Stimulated activated CD8-positive, alpha-beta memory T cell treated with anti-CD3 and anti-CD28 coated beads, Interleukin-7, amount 100 ng/mL, for 48 hours (primary cell): ENCODE measurements around the gene AKT1.
A peak's percentile ranks its signal among the peaks of the same experiment; 100 is the strongest.

Experiments used
- DNase-seq, 2 donors: peaks; one replicate each; pipeline ENCODE4 v3.0.0-alpha.2; 2020; ENCODE audit warnings: low read depth in 1 of 2; ENCODE audit errors: extremely low read depth in 1 of 2

The AKT1 gene

DNA sequence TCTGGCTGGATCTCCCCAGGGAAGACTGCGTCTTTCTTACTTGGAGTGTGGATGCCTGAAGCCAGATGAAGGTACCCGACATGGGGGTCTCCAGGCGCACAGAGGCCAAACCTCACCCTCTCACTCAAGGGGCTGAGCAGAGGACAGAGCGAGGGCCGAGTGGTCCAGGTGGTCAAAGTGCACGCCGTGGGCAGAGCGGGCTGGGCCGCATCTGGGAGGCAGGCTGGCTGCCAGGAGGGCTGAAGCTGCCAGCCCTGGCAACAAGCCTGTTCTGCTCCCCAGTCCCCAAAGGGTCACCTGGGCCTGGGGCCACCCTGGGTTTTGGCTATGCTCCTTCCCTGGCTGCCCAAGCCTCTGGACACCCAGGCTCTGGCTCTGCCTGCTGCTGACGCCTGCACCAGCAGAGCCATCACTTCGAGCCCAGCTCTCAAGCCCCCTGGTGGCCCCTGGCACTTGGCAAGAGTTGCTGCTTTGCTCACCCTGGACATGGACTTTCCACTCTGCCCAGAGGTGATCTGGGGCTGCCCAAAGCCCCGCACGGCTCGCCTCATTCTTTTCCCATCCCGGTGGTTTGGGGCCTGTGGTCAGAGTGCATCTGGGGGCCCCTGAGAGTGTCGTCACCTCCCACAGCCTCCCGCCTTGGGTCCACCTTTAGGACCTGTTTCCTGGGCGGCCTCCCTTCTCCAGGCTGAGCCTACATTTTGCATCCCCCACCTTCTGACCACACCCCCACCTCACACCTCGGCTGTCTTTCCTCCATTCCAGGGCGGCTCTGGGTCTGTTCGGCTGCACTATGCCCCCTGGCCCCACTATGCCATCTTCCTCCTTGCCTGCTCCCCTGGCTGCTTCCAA is 68.7 kb downstream of the AKT1 start:
- no peak for DNase-seq

GRCh38 chr14:104725772-104726548 is 69.6 kb downstream of the AKT1 start:
- DNase-seq = no peak

DNA sequence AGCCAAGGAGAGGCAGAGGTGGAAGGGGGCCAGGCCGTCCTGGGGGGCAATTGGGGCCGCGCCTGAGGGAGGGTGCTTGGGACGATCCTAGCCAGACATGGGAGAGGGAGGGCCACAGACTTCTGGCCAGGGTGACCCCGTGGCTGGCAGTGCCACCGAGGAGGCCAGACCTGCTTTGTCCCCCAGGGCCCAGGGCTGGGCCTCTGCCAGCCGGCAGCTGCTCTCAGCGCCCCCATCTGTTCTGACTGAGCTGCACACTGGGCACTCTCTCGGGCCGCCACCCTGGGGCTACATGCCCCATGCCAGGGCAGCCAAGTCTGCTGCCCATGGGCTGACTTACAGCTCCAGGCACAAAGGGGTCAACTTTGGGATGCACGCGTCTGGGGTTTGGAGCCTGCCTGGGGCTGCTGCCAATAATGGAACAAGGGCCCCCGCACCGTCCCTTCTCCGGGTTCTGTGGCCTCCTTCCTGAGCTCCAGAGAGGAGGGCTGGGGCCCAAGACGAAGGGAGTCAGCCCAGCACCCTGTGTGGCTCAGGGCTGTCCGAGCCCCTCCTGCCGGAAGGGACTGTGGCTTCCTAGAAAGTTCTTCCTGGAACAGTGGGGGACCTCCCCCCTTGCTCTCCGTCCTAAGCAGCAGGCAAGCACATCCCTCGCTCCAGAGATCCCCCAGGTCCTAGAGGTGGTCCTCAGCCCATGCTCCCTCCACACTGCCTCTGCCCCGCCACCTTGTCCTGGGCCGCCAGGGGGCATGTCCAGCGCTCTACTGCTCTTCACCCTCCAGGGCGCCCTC is 70.4 kb downstream of the AKT1 start:
- DNase-seq = no peak

GRCh38 chr14:104724407-104724980 is 71.1 kb downstream of the AKT1 start:
- DNase-seq = no peak

- DNase-seq = peak; percentile 21 to 27
Observed at GRCh38 chr14:104723651-104724406, 71.7 kb downstream of the AKT1 start, which contains the start of gene ADSS1. TSS of gene ADSS1 (plus strand) at chr14:104724229. CDS start at chr14:104724271, 42 bp downstream.

DNA sequence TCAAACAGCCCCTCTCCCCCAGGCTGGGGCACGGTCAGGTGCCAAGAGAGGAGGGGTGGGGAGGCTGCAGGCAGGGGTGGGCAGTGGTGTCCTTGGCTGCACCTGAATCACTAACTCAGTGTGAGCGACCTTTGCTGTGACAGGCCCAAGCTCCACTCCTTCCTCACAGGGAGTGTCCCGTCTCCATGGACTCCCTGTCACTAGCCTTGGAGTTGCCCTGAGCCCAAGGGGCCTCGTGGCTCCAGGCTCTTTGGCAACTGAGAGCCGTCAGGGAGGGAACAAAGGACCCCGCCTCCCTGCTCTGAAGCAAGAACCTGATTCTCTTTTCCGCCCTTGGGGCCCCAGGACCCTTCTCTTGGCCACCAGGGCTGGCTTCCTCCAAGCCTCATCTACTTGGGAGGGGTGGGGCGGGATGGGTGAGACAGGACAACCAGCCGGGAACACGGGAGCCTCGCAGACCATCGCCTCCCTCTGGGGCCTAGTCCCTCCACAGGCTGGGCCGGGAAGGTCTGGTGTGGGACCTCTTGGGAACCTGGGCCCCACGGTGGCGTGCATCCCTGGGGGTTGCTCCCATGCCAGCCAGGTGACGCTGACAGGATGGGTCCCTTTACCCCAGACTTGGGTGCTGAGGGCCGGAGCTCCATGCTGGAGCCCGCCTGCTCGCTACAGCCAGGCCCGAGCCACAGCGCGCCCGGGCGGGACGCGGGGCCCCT is 72.5 kb downstream of the AKT1 start:
- DNase-seq = no peak

DNA sequence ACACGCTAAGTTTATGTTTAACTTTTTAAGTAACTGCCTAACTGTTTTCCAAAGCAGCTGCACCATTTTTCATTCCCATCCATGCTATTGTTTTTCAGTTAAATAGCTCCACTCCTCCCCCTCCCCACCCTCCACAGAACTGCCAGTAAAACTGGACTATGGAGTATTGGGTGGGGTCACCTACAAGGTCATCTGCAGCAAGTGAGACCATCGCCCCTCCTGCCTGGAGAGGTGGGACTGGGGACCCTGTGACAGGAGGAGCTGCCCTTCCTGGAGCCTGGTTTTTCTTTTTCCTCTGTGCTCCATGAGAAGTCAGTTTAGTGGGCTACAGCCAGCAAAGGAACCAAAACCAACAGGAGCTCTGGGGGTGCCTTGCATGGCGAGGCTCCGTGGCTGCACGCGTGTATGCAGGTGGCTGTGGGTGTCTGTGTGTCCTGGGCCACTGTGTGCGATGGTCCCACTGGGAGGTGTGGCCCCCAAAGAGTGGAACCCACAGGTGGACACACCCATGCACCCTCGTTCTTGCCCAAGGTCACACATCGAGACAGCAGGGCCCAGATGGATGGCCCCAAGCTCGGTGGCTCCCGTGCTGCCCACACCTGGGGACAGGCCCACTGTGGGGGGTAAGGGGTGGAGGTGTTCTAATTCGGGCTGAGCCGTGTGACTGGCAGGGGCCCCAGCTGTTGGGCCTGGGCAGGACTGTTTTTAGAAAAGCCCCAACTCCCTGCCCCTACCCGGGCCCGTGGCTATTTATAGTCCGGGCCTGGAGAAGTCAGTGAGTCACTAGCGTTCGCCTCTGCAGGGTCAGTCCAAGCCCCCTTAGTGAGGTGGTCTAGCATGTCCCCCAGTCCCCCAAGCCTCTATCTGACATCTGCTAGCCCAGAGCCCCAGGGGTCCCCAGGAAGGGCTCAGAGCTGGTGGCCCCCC is 73.8 kb downstream of the AKT1 start:
- DNase-seq = no peak
